GM12878 (cell line): Measurements from ENCODE around the gene POT1. TPM values are rescaled to one million over a fixed set of nuclear protein-coding genes. Genes with fewer than 3 reads are reported as not detected.
A peak's percentile ranks its signal among the peaks of the same experiment; 100 is the strongest.

Source experiments
- ATF3 ChIP-seq: IDR thresholded peaks from 2 replicates; pipeline ENCODE4 v1.6.1; 2011; ENCODE audit warnings: low read depth, mild to moderate bottlenecking, low read length, moderate library complexity, borderline replicate concordance; ENCODE audit errors: extremely low read depth
- ATF7 ChIP-seq: fragments of 450-650 bp; IDR thresholded peaks from 2 replicates; pipeline ENCODE4 v1.6.1; 2016; ENCODE audit warnings: low read depth, mild to moderate bottlenecking
- BCL11A ChIP-seq: IDR thresholded peaks from 2 replicates; pipeline ENCODE4 v1.6.1; 2011; ENCODE audit warnings: low read depth, low read length
- BHLHE40 ChIP-seq, 2 experiments: fragments of 450-650 bp in 1 of 2; IDR thresholded peaks; 2 replicates each; pipeline ENCODE4 v1.6.1; 2011 to 2017; ENCODE audit warnings: low read depth in 2 of 2, borderline replicate concordance in 1 of 2, improper control_type of control experiment in 1 of 2, low read length in 1 of 2, mild to moderate bottlenecking in 1 of 2
- CHD2 ChIP-seq: IDR thresholded peaks from 2 replicates; pipeline ENCODE4 v1.6.1; 2011; ENCODE audit warnings: low read depth, low read length, improper control_type of control experiment, borderline replicate concordance
- E2F8 ChIP-seq: fragments of 450-650 bp; IDR thresholded peaks from 2 replicates; pipeline ENCODE4 v1.6.1; 2018; ENCODE audit warnings: mild to moderate bottlenecking, low read depth, moderate library complexity; ENCODE audit not compliant: partially characterized antibody
- EED ChIP-seq: sonication (generic); IDR thresholded peaks from 2 replicates; pipeline ENCODE4 v1.6.1; 2016; ENCODE audit warnings: antibody characterized with exemption, low read depth
- FOXM1 ChIP-seq: IDR thresholded peaks from 2 replicates; pipeline ENCODE4 v1.6.1; 2012; ENCODE audit warnings: low read depth, mild to moderate bottlenecking, inconsistent platforms, low read length, moderate library complexity
- KAT2A ChIP-seq: conservative IDR thresholded peaks from 2 replicates; pipeline ENCODE4 v1.6.1; 2011; ENCODE audit warnings: low read depth, low read length; ENCODE audit not compliant: control insufficient read depth
- KLF5 ChIP-seq: fragments of 450-650 bp; IDR thresholded peaks from 2 replicates; pipeline ENCODE4 v1.6.1; 2014; ENCODE audit warnings: mild to moderate bottlenecking; ENCODE audit not compliant: partially characterized antibody
- MEF2B ChIP-seq: fragments of 450-650 bp; IDR thresholded peaks from 2 replicates; pipeline ENCODE4 v1.6.1; 2018; ENCODE audit warnings: mild to moderate bottlenecking, moderate library complexity; ENCODE audit not compliant: partially characterized antibody, poor library complexity, severe bottlenecking
- MYB ChIP-seq: fragments of 150-350 bp; IDR thresholded peaks from 2 replicates; pipeline ENCODE4 v1.6.1; 2014; ENCODE audit warnings: mild to moderate bottlenecking, low read depth, low read length, borderline replicate concordance
- NFIC ChIP-seq: IDR thresholded peaks from 2 replicates; pipeline ENCODE4 v1.6.1; 2012; ENCODE audit warnings: low read depth, mild to moderate bottlenecking, inconsistent platforms, low read length, moderate library complexity
- PAX8 ChIP-seq: fragments of 450-650 bp; IDR thresholded peaks from 2 replicates; pipeline ENCODE4 v1.6.1; 2017; ENCODE audit warnings: mild to moderate bottlenecking, moderate library complexity
- POLR2AphosphoS2 ChIP-seq: IDR thresholded peaks from 2 replicates; pipeline ENCODE4 v1.6.1; 2011; ENCODE audit warnings: low read depth, mild to moderate bottlenecking, low read length, improper control_type of control experiment, moderate library complexity
- RAD21 ChIP-seq: IDR thresholded peaks from 2 replicates; pipeline ENCODE4 v1.6.1; 2011; ENCODE audit warnings: mild to moderate bottlenecking, low read depth, low read length, moderate library complexity; ENCODE audit not compliant: insufficient read depth
- RAD51 ChIP-seq: fragments of 450-650 bp; IDR thresholded peaks from 2 replicates; pipeline ENCODE4 v1.6.1; 2016; ENCODE audit warnings: moderate library complexity, mild to moderate bottlenecking, inconsistent platforms
- RELA ChIP-seq: fragments of 450-650 bp; IDR thresholded peaks from 2 replicates; pipeline ENCODE4 v1.8.0; 2014; ENCODE audit warnings: borderline replicate concordance; ENCODE audit not compliant: partially characterized antibody
- RUNX3 ChIP-seq: IDR thresholded peaks from 2 replicates; pipeline ENCODE4 v1.6.1; 2012; ENCODE audit warnings: low read length, inconsistent platforms
- SMARCA5 ChIP-seq: fragments of 450-650 bp; IDR thresholded peaks from 2 replicates; pipeline ENCODE4 v1.6.1; 2017; ENCODE audit warnings: mild to moderate bottlenecking
- SMC3 ChIP-seq: IDR thresholded peaks from 2 replicates; pipeline ENCODE4 v1.6.1; 2011; ENCODE audit warnings: low read length, improper control_type of control experiment, borderline replicate concordance
- SREBF1 ChIP-seq: IDR thresholded peaks from 2 replicates; pipeline ENCODE4 v1.6.1; 2012; ENCODE audit warnings: mild to moderate bottlenecking, low read length
- TCF7 ChIP-seq: IDR thresholded peaks from 2 replicates; pipeline ENCODE4 v1.6.1; 2014; ENCODE audit warnings: antibody characterized with exemption, borderline replicate concordance
- USF1 ChIP-seq: IDR thresholded peaks from 2 replicates; pipeline ENCODE4 v1.6.1; 2011; ENCODE audit warnings: borderline replicate concordance, low read depth, mild to moderate bottlenecking, moderate library complexity, mixed read lengths, low read length; ENCODE audit not compliant: insufficient read depth; ENCODE audit errors: extremely low read length
- YY1 ChIP-seq: IDR thresholded peaks from 2 replicates; pipeline ENCODE4 v1.6.1; 2011; ENCODE audit warnings: low read depth, mild to moderate bottlenecking, low read length
- ZNF24 ChIP-seq: fragments of 450-650 bp; IDR thresholded peaks from 2 replicates; pipeline ENCODE4 v1.6.1; 2017; ENCODE audit warnings: antibody characterized with exemption, mild to moderate bottlenecking
- ZNF274 ChIP-seq: IDR thresholded peaks from one replicate; pipeline ENCODE4 v1.8.0; 2011; ENCODE audit not compliant: insufficient read length, insufficient read depth
- polyA plus RNA-seq, 11 experiments: library from polyadenylated mRNA; depleted of rRNA in 4 of 11; unstranded in 6 of 11; stranded (reverse) in 5 of 11; fragments of >200 nt; fragmentation: Nextera tagmentation in 4 of 11; fragmentation: Illumina TruSeq in 1 of 11; extraction: Ambion mirVana in 4 of 11; extraction: Trizol in 1 of 11; gene quantifications; 1 replicate in 1 of 11; 2 replicates in 10 of 11; pipeline versions ENCODE4 v1.2.1 to v1.2.3, GENCODE V29; 2011 to 2016; ENCODE audit warnings: inconsistent platforms in 2 of 11, missing spikeins in 2 of 11, low read depth in 1 of 11
- total RNA-seq, 4 experiments: library from RNA; depleted of rRNA in 3 of 4; stranded (reverse); fragments of >200 nt in 3 of 4; fragmentation: Illumina TruSeq in 1 of 4; extraction: Trizol in 1 of 4; gene quantifications; 2 replicates each; pipeline versions ENCODE4 v1.2.1 to v1.2.3, GENCODE V29; 2013 to 2021

POT1 gene
- total and polyA plus RNA-seq, 10 of the 15 experiments (the other 5 are each of a cell fraction or from before 2014, with no cell fraction given), result 16.3 to 87.0 (median 33.9) TPM

- TF ChIP-seq FOXM1 (no peak), SMARCA5 (no peak), RUNX3 (no peak), ATF3 (no peak), ZNF274 (no peak), RAD51 (no peak), CHD2 (no peak), BCL11A (no peak), SMC3 (peak; percentile 87), MEF2B (no peak), NFIC (no peak), EED (no peak), BHLHE40 (IDR thresholded peaks at IDR 0.05; ENCODE audit: borderline replicate concordance in 1 of 2, low read depth in 2 of 2, low read length in 1 of 2) (peak in 1 of 2 experiments; percentile 31; a peak in 2 of 4 replicates), PAX8 (no peak), POLR2AphosphoS2 (no peak), RELA (no peak), ATF7 (no peak), TCF7 (no peak), MYB (no peak), KAT2A (no peak), SREBF1 (no peak), USF1 (no peak), E2F8 (no peak), YY1 (0 out of 2 replicates have a peak, but pooled peaks have one; percentile 47), KLF5 (no peak), RAD21 (peak; percentile 95), ZNF24 (no peak)
Measured at GRCh38 chr7:124784879-124785818, 144.5 kb downstream of the POT1 start (continued).
